ENCODE results near the gene PAQR4.

The PAQR4 gene

GRCh38 chr16:2969545-2970521 is 685 bp downstream of the PAQR4 start:
- in situ Hi-C loops (cut with MboI; ENCODE audit: low sequenced_read_pairs, unreplicated experiment), result no loop called here
- peak; percentile 62 for TF ChIP-seq CTCF (IDR thresholded peaks at IDR 0.05; ENCODE audit: borderline replicate concordance, control extremely low read depth, extremely low read depth, insufficient read depth, missing control alignments)
- DNase-seq (ENCODE audit: low spot score), result peak; percentile 92

GRCh38 chr16:2970563-2970962 is 1.4 kb downstream of the PAQR4 start:
- in situ Hi-C loops (cut with MboI; ENCODE audit: low sequenced_read_pairs, unreplicated experiment), result no loop called here
- no peak for DNase-seq (ENCODE audit: low spot score)
- no peak for TF ChIP-seq CTCF (IDR thresholded peaks at IDR 0.05; ENCODE audit: borderline replicate concordance, control extremely low read depth, extremely low read depth, insufficient read depth, missing control alignments)

- in situ Hi-C loops (cut with MboI; ENCODE audit: low sequenced_read_pairs, unreplicated experiment), result no loop called here
- no peak for DNase-seq (ENCODE audit: low spot score)
- TF ChIP-seq CTCF (IDR thresholded peaks at IDR 0.05; ENCODE audit: borderline replicate concordance, control extremely low read depth, extremely low read depth, insufficient read depth, missing control alignments), result no peak
These were observed 2.2 kb downstream of the PAQR4 start for GRCh38 chr16:2971134-2971984.

GRCh38 chr16:2971985-2972784 is 3.0 kb downstream of the PAQR4 start:
- in situ Hi-C loops (cut with MboI; ENCODE audit: low sequenced_read_pairs, unreplicated experiment), result no loop called here
- DNase-seq (ENCODE audit: low spot score), result no peak
- no peak for TF ChIP-seq CTCF (IDR thresholded peaks at IDR 0.05; ENCODE audit: borderline replicate concordance, control extremely low read depth, extremely low read depth, insufficient read depth, missing control alignments)

GRCh38 chr16:2973093-2973492 is 3.9 kb downstream of the PAQR4 start:
- no peak for DNase-seq (ENCODE audit: low spot score)
- TF ChIP-seq CTCF (IDR thresholded peaks at IDR 0.05; ENCODE audit: borderline replicate concordance, control extremely low read depth, extremely low read depth, insufficient read depth, missing control alignments), result no peak
- in situ Hi-C loops (cut with MboI; ENCODE audit: low sequenced_read_pairs, unreplicated experiment), result no loop called here
